Measurements from ENCODE around the gene NAALADL2.

DNA sequence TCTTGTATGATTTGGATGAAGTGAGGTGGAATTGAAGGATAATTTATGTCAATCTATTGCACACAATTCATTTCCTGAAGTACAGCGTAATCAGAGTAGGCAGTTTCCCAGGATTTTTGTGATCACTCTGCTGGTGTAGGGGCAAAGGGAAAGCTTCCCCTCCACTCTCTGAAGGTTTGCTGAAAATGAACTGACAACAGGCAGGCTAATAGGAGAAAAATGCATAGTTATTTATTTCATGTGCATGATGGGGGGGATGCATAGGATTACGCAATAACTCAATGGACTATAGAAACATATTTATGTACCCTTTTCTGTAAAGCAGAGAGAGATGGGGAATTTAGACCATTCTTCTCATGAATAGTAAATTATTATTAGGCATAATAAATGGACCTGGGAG is 872.9 kb downstream of the NAALADL2 start:
- TF ChIP-seq, protein P1, sequence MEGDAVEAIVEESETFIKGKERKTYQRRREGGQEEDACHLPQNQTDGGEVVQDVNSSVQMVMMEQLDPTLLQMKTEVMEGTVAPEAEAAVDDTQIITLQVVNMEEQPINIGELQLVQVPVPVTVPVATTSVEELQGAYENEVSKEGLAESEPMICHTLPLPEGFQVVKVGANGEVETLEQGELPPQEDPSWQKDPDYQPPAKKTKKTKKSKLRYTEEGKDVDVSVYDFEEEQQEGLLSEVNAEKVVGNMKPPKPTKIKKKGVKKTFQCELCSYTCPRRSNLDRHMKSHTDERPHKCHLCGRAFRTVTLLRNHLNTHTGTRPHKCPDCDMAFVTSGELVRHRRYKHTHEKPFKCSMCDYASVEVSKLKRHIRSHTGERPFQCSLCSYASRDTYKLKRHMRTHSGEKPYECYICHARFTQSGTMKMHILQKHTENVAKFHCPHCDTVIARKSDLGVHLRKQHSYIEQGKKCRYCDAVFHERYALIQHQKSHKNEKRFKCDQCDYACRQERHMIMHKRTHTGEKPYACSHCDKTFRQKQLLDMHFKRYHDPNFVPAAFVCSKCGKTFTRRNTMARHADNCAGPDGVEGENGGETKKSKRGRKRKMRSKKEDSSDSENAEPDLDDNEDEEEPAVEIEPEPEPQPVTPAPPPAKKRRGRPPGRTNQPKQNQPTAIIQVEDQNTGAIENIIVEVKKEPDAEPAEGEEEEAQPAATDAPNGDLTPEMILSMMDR (IDR thresholded peaks at IDR 0.05): no peak
- TF ChIP-seq POLR2A (IDR thresholded peaks at IDR 0.05): no peak
- TF ChIP-seq EP300 (IDR thresholded peaks at IDR 0.05): no peak

All from upper lobe of left lung (tissue), 4 donors.